SK-N-DZ (cell line): ENCODE results near the gene FBXW9. TPM values are rescaled to one million over a fixed set of nuclear protein-coding genes. Genes with fewer than 3 reads are reported as not detected.
"Not testable (repeated sequence)": the region's sequence is repeated elsewhere in the genome, so short reads cannot be mapped to it uniquely, and the experiment has no call there.

Source experiments
- DNase-seq: peaks from one replicate; pipeline ENCODE4 v3.0.0-alpha.2; 2015; ENCODE audit warnings: low spot score
- polyA plus RNA-seq, 2 experiments: library from polyadenylated mRNA; depleted of rRNA; stranded (reverse); fragments of >200 nt; gene quantifications; 2 replicates each; pipeline ENCODE4 v1.2.3, GENCODE V29; 2014

Gene FBXW9
- 17.4 and 17.8 TPM in 2 replicates for polyA plus RNA-seq (2014; cell fraction: cytosol; rRNA removed)
- polyA plus RNA-seq (2014; cell fraction: nucleus; rRNA removed) = 15.1 and 15.9 TPM in 2 replicates

DNA sequence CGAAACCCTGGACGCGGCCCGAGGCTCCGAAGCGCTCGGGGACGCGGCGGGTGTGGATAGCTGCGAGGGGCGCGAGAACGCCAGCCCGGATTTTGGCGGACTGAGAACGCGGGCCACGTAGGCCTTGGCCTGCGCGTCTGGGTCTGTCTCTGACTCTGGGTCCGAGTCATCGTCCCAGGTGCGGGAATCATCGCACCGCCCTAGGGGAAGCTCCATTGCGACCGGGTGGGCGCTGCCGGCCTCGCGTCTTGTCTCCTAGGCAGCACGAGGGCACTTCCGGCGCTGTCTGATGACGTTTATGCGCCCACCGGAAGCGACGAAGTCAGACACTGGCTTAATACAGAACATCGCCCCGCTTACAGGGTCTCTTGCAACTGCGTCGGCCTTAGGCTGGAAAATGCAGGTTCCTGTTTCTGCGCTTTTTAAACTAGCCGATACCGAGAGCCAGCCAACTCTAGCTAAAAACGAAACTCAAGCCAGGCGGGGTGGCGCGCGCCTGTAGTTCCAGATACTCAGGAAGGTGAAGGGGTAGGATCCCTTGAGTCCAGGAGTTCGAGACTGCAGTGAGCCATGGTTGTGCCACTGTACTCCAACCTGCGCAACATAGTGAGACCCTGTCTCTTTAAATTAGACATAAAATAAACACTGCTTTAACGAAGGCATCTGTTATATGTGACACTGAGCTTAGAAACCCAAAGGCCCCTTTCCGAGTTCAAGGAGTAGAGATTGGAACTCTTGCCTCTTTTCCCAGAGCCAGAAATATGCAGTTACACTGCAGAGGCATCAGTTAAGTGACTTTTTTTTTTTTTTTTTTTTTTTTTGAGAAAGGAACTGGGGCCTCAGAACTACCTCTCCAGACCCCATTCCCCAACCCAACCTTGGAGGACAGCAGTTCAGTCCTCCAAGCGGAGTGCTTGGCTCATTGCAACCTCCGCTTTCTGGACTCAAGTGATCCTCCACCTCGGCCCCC is at the start of gene FBXW9:
TSS of gene FBXW9 (minus strand) at position 266 of the 970 bp plus-strand sequence. CDS start at position 216, 50 bp downstream.
- DNase-seq = peak; percentile 95

DNA sequence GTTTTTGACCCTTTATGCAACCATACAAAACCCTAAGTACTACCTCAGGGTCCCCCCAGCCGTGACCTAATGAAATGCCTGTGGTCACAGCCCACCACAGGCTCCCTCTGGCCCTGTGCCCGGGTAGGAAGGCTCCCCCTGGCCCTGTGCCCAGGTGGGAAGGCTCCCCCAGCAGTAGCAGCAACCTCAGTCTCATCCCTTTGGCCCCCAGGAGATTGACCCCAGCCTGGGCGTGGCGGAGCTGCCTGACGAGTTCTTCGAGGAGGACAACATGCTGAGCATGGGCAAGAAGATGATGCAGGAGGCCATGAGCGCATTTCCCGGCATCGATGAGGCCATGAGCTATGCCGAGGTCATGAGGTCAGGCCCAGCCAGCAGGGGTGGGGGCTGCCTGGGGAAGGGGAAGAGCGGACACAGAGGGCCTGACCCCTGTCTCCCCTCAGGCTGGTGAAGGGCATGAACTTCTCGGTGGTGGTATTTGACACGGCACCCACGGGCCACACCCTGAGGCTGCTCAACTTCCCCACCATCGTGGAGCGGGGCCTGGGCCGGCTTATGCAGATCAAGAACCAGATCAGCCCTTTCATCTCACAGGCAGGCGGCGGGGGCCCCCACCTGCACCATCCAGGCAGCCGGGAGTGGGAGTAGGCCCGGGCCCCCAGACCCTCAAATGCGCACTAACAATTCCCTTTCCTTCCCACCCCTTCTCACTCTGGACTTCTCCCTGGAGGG is 48.9 kb upstream of the FBXW9 start:
- DNase-seq = no peak

DNA sequence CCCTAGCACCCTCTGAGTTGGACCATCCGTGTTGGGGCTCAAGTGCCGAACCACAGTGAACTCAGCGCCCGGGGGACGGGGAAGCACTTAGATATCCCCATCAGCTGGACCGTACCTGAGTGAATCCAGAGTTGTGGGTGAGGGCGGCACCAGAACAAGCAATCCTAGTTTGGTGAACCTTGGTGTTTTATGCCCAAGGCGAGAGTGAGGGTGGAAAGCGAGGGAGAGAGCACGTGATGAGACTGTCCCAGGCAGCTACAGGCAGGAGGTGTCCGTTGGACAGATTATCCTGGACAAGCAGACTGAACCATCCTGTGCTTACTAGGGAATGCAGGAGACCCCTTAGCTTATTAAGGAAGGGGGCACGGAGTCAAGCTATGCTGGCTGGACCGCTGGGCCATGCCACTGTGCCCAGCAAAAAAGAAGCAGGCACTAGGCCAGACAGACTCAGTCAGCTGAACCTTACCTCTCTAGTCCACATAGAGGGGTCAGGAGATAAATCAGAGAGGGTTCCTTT is 41.5 kb upstream of the FBXW9 start:
- no peak for DNase-seq

DNA sequence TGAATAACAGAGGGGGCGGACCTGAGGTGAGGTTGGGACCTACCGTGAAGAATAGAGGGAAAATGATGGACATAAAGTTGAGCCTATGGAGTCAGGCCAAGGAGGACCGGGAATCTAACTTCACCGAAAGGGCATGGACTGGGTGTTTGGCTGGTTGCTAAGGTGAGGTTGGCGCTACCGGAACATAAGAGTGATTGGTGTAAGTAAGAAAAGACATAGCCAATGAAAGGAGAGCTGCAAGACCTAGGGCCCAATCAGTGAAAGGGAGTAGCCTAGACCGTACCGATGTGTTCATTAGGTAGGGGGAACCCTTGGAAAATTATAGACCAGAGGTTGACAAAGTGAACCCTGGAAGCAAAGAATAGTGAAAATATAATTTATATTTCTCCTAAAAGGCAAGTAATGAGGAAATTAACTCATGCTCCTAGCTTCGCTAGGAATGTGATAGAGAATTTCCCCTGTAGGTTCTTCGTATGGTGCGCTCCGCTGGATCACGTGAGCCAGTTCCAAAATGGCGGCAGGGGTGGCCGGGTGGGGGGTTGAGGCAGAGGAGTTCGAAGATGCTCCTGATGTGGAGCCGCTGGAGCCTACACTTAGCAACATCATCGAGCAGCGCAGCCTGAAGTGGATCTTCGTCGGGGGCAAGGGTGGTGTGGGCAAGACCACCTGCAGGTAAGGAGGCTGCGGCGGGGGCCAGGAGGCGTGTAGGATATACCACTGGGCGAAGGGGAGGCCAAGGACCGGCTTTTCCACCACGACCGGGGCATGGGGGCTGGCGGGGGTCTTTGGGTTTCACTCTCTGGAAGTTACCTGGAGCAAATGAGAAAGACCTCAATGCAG is 40.8 kb upstream of the FBXW9 start, which contains the start of gene GET3:
TSS of gene GET3 (plus strand) at position 503 of the 840 bp plus-strand sequence. CDS start at position 512, 9 bp downstream.
- DNase-seq = peak; percentile 100

DNA sequence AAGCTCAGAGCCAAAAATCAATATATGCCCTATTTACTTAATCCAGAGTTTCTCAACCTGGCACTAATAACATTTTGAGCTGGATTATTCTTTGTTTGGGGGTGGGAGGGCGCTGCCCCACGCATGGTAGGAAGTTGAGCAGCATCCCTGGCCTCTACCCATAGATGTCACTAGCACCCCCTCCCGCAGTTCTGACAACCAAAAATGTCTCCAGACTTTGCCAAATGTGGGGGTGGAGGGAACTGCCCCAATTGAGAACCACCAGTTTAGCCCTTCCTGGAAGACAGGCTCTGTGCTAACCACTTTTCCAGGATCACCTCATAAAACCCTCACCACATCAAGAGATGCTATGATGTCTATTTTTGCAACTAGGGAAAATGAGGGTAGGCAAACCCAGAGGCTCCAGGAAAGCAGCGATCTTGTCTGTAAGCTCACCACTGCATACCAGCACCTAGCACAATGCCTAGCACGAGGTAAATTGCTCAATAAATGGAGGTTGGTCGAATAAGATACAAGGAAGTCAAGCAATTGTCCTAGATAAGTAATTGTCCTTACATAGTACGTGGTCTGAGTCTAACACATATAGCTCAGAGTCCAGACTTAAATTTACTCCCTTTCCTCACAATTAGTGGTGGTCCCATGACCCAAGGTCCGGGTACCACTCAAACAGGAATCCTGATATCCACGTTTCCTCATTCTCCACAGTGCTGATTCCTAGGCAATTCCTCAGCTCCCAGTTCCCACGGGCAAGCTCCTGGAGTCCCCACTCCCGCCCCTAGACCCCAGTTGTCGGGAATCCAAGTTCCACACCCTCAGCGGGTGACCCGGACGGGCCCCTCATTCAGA is 37.2 kb upstream of the FBXW9 start:
- no peak for DNase-seq

DNA sequence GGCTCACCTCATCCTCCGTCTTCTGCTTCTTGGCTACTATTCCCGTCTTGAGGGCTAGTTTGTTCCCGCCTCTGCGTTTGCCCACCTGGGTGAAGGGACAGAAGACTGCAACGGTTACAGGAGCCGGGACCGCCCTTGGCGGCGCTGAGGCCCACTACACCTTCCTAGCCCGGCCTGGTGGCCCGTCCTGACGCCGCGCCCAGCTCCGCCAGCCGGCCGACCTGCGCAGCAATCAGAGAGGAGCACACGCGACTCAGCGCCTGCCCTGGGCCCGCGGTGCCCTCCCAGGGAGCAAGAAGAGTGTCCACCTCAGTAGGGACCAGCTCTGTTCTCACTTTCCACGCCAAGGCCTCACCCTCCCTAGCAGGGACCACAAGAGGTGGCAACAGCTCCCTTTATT is 34.9 kb upstream of the FBXW9 start:
- no peak for DNase-seq

- no peak for DNase-seq
Measured at GRCh38 chr19:12730064-12730463, 33.6 kb upstream of the FBXW9 start.

- no peak for DNase-seq
Measured at GRCh38 chr19:12727745-12728433, 31.5 kb upstream of the FBXW9 start.

- no peak for DNase-seq
Measured at GRCh38 chr19:12726988-12727316, 30.5 kb upstream of the FBXW9 start.

DNA sequence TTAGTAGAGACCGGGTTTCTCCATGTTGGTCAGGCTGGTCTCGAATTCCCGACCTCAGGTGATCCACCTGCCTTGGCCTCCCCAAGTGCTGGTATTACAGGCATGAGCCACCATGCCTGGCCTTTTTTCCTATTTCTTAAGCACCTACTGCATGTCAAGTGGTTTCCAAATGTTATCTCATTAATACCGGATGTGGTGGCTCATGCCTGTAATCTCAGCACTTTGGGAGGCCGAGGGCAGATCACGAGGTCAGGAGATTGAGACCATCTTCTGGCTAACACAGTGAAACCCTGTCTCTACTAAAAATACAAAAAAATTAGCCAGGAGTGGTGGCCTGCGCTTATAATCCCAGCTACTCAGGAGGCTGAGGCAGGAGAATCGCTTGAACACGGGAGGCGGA is 29.2 kb upstream of the FBXW9 start:
- DNase-seq = not testable (repeated sequence)

GRCh38 chr19:12723641-12724426 is 27.4 kb upstream of the FBXW9 start, which contains the start of gene TNPO2:
TSS of gene TNPO2 (minus strand) at chr19:12723932. CDS start at chr19:12720977, 2,955 bp downstream.
- DNase-seq = peak; percentile 77

- no peak for DNase-seq
Measured at GRCh38 chr19:12723381-12723640, 26.9 kb upstream of the FBXW9 start.

DNA sequence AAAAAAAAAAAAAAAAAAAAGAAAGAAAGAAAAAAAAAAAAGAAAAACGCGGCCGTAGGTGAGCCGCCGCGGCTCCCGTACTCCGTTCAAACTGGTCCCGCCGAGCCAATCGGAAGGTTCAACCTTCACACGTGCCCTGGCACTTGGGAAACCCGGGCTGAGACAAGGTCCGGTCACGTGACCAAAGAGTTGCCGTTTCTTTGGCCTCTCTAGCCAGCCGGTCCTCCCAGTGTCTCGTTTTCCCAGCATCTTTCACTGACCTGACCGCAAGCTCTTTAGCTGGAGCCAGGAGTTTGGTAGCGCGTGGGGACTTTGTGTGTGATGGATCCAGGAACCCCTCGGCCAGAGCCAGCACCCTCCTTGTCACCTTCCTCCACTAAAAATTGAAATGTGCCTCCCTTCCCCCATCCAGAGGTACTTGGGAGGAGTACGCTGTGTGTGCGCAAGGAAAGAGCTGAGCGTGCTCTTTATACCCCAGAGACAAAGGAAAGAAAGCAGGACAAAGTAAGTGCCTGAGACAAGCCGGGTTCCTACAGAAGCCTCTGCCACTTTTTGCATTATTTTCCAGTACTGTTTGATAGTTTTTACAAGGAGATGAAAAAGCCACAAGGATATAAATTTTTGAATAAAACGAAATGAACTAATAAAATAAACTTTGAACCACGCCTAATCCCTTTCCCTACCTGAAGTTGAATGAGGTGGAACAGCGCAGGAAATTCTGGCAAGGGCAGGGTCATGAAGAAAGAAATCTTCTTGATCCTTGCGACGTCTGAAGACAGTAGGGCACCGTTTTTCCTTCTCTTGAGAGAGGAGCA is 26.3 kb upstream of the FBXW9 start:
- DNase-seq = peak; percentile 99

DNA sequence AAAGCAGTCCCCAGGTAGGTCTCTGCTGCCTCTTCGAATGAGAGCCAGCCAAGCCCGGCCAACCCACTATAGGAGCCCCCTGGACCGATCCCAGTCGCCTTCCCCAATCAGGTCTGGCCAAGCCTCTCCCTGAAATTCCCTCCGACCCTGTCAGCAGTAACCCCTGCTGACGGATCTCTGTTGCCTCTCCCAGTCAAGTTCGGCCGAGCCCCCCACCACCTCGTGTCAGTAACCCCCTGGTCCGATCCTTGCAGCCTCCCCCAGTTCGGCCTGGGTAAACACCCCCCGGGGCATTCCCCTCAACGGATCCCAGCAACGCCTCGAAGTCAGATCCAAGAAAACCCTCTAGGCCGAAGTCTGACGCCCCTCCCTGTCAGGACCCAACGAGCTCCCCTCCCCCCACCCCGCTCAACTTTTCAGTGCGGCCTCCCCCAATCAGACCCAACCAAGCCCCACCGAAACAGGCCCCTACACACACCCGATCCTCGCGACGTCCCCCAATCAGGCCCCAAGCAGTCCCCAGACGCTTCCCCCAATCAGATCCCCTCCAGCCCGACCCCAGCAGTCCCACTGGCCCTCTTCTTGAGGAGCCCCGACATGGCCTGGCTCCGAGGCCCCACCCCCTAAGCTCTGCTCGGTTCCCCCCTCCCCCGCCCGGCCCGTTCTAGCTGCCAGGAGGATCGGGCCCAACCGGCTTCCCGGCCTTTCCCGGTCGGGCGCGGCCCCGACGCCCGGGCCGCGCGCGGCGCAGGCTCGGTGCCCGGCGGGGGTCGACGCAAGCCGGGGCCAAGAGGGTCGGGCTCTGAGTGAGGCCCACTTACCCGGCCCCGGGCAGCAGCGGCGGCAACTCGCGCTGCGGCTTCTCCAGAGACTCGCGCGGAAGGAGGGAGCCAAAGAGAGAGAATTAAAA is 25.5 kb upstream of the FBXW9 start:
- DNase-seq = peak; percentile 38

DNA sequence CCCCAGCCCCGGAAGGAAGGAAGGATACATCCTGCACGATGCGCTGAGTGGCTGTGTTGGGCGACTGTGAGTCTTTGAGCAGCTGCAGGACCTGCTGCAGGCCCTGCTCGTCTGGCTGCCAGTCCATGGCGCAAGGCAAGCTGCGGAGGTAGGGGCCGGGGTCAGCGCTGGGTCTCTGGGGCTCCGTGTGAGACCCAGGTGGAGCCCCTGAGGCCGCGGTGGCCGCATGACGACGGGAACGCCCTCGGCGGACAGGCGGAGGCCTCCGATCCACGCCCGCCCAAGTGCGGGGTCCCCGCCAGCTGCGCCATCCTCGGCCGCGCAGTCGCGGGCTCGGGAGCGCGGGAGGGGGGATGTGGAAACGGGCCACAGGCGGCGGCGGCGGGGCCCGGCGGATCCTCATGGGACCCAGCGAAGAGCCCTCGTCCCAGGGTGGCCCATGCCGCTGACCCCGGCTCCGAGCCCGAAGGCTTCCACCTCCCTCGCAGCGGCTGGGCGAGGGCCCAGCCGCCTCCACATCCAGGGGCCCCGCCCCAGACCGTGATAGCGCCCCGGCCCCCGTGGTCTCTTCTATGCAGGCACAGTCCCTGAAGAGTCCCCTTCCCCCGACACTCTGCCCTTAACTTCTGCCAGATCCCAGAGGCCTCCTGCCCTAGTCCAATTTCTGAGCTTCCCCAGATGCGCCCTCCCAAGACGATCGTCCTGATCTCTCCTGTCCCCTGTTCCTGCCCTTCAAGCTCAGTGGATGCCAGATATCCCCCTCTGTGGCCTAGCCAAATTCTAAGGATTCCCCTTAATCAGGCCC is 24.6 kb upstream of the FBXW9 start:
- DNase-seq = no peak

DNA sequence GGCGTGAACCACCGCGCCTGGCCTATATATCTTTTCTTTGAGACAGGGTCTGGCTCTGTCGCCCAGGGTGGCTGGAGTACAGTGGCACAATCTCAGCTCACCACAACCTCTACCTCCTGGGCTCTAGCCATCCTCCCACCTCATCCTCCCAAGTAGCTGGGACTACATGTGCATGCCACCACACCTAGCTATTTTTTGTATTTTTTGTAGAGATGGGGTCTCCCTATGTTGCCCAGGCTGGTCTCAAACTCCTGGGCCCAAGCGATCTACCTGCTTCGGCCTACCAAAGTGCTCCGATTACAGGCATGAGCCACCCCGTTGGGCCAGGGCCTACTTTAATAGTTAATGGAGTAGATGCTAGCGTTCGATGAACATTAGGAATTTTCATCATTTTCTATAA is 23.9 kb upstream of the FBXW9 start:
- no peak for DNase-seq
